MG63 (cell line): ENCODE measurements around the gene CDH23. TPM values are rescaled to one million over a fixed set of nuclear protein-coding genes. Genes with fewer than 3 reads are reported as not detected.

Experiments used
- DNase-seq: peaks from one replicate; pipeline ENCODE4 v3.0.0-alpha.2; 2020
- H3K27me3 ChIP-seq: fragments of 250-450 bp; sonication (Bioruptor Pico); 2 replicates; pipeline ENCODE4 v1.5.1; 2020; ENCODE audit warnings: mild to moderate bottlenecking, moderate library complexity
- H3K36me3 ChIP-seq: fragments of 250-450 bp; sonication (Bioruptor Pico); 2 replicates; pipeline ENCODE4 v1.5.1; 2020; ENCODE audit warnings: mild to moderate bottlenecking, moderate library complexity
- H3K4me3 ChIP-seq: fragments of 250-450 bp; sonication (Bioruptor Pico); 2 replicates; pipeline ENCODE4 v1.5.1; 2020; ENCODE audit warnings: mild to moderate bottlenecking, moderate library complexity
- H3K9me3 ChIP-seq: fragments of 250-450 bp; sonication (Bioruptor Pico); 2 replicates; pipeline ENCODE4 v1.5.1; 2020; ENCODE audit warnings: mild to moderate bottlenecking, moderate library complexity
- total RNA-seq: library from RNA; depleted of rRNA; stranded (reverse); fragments of >200 nt; shearing (Covaris generic); gene quantifications from 2 replicates; pipeline ENCODE4 v1.2.3, GENCODE V29; 2014; ENCODE audit warnings: low replicate concordance

CDH23 gene
- total RNA-seq, 1 experiment from 2014 or later, result 0.07 TPM

GRCh38 chr10:71475243-71475871 is 78.6 kb downstream of the CDH23 start:
- no peaks in the 10 kb centered on the region for H3K27me3 ChIP-seq
- no peak for DNase-seq
- no peaks in the 10 kb centered on the region for H3K9me3 ChIP-seq
- H3K36me3 ChIP-seq, result no peaks in the 10 kb centered on the region
- no peak overlapping the region for H3K4me3 ChIP-seq

- DNase-seq, result peak; percentile 33
- Histone ChIP-seq H3K36me3 (no peaks in the 10 kb centered on the region), H3K9me3 (no peaks in the 10 kb centered on the region), H3K27me3 (no peaks in the 10 kb centered on the region), H3K4me3 (no peak overlapping the region)
Observed at GRCh38 chr10:71476228-71477011, 79.7 kb downstream of the CDH23 start.

GRCh38 chr10:71478173-71478572 is 81.5 kb downstream of the CDH23 start:
- H3K36me3 ChIP-seq, result no peaks in the 10 kb centered on the region
- DNase-seq, result no peak
- no peaks in the 10 kb centered on the region for H3K9me3 ChIP-seq
- H3K4me3 ChIP-seq, result no peak overlapping the region
- H3K27me3 ChIP-seq, result no peaks in the 10 kb centered on the region

- Histone ChIP-seq H3K27me3 (no peaks in the 10 kb centered on the region), H3K9me3 (no peaks in the 10 kb centered on the region), H3K36me3 (no peaks in the 10 kb centered on the region), H3K4me3 (no peak overlapping the region)
- no peak for DNase-seq
Observed at GRCh38 chr10:71478813-71479365, 82.2 kb downstream of the CDH23 start.

- DNase-seq, result no peak
- H3K9me3 ChIP-seq, result no peaks in the 10 kb centered on the region
- H3K27me3 ChIP-seq, result no peaks in the 10 kb centered on the region
- H3K36me3 ChIP-seq, result no peaks in the 10 kb centered on the region
- no peak overlapping the region for H3K4me3 ChIP-seq
Observed at GRCh38 chr10:71479831-71480230, 83.1 kb downstream of the CDH23 start.

GRCh38 chr10:71480662-71481061 is 83.9 kb downstream of the CDH23 start:
- Histone ChIP-seq H3K4me3 (no peak overlapping the region), H3K36me3 (no peaks in the 10 kb centered on the region), H3K27me3 (no peaks in the 10 kb centered on the region), H3K9me3 (no peaks in the 10 kb centered on the region)
- no peak for DNase-seq

GRCh38 chr10:71481746-71482410 is 85.2 kb downstream of the CDH23 start:
- Histone ChIP-seq H3K9me3 (no peaks in the 10 kb centered on the region), H3K36me3 (no peaks in the 10 kb centered on the region), H3K27me3 (no peaks in the 10 kb centered on the region), H3K4me3 (no peak overlapping the region)
- no peak for DNase-seq

- H3K9me3 ChIP-seq, result no peaks in the 10 kb centered on the region
- no peaks in the 10 kb centered on the region for H3K36me3 ChIP-seq
- H3K27me3 ChIP-seq, result no peaks in the 10 kb centered on the region
- DNase-seq, result no peak
- no peak overlapping the region for H3K4me3 ChIP-seq
Observed at GRCh38 chr10:71482620-71483019, 85.9 kb downstream of the CDH23 start.

- Histone ChIP-seq H3K4me3 (no peak overlapping the region), H3K27me3 (no peaks in the 10 kb centered on the region), H3K36me3 (no peaks in the 10 kb centered on the region), H3K9me3 (no peaks in the 10 kb centered on the region)
- DNase-seq, result no peak
Observed at GRCh38 chr10:71483135-71483534, 86.4 kb downstream of the CDH23 start.

GRCh38 chr10:71483885-71484751 is 87.4 kb downstream of the CDH23 start:
- no peaks in the 10 kb centered on the region for H3K27me3 ChIP-seq
- no peaks in the 10 kb centered on the region for H3K36me3 ChIP-seq
- peaks cover under 1% of the 10 kb centered on the region; the same call in 1 of the 2 replicates for H3K9me3 ChIP-seq
- DNase-seq, result no peak
- no peak overlapping the region for H3K4me3 ChIP-seq

GRCh38 chr10:71486484-71487114 is 89.9 kb downstream of the CDH23 start:
- H3K4me3 ChIP-seq, result no peak overlapping the region
- peaks cover 3% of the 10 kb centered on the region; the same call in 1 of the 2 replicates for H3K9me3 ChIP-seq
- DNase-seq, result peak; percentile 13
- H3K27me3 ChIP-seq, result no peaks in the 10 kb centered on the region
- H3K36me3 ChIP-seq, result no peaks in the 10 kb centered on the region

GRCh38 chr10:71487726-71488125 is 91.0 kb downstream of the CDH23 start:
- DNase-seq, result no peak
- Histone ChIP-seq H3K36me3 (no peaks in the 10 kb centered on the region), H3K9me3 (peaks cover 3% of the 10 kb centered on the region; the same call in 1 of the 2 replicates), H3K4me3 (no peak overlapping the region), H3K27me3 (no peaks in the 10 kb centered on the region)

- Histone ChIP-seq H3K9me3 (peaks cover 3% of the 10 kb centered on the region; the same call in 1 of the 2 replicates), H3K4me3 (no peak overlapping the region), H3K36me3 (no peaks in the 10 kb centered on the region), H3K27me3 (no peaks in the 10 kb centered on the region)
- no peak for DNase-seq
Observed at GRCh38 chr10:71489077-71489476, 92.4 kb downstream of the CDH23 start.

GRCh38 chr10:71492872-71493271 is 96.2 kb downstream of the CDH23 start:
- Histone ChIP-seq H3K36me3 (no peaks in the 10 kb centered on the region), H3K4me3 (no peak overlapping the region), H3K27me3 (no peaks in the 10 kb centered on the region), H3K9me3 (peaks cover 3% of the 10 kb centered on the region; the same call in 1 of the 2 replicates)
- DNase-seq, result no peak

- Histone ChIP-seq H3K9me3 (peaks cover 3% of the 10 kb centered on the region; the same call in 1 of the 2 replicates), H3K4me3 (no peak overlapping the region), H3K36me3 (no peaks in the 10 kb centered on the region), H3K27me3 (no peaks in the 10 kb centered on the region)
- DNase-seq, result no peak
Observed at GRCh38 chr10:71493741-71494140, 97.0 kb downstream of the CDH23 start.

- Histone ChIP-seq H3K27me3 (no peaks in the 10 kb centered on the region), H3K4me3 (no peak overlapping the region), H3K9me3 (no peaks in the 10 kb centered on the region), H3K36me3 (no peaks in the 10 kb centered on the region)
- no peak for DNase-seq
Observed at GRCh38 chr10:71494476-71494875, 97.8 kb downstream of the CDH23 start.
